Sigmoid colon (tissue), 7 donors: ENCODE results near the gene PARVB. TPM values are rescaled to one million over a fixed set of nuclear protein-coding genes. Genes with fewer than 3 reads are reported as not detected.

ENCODE experiments used
- DNase-seq: peaks from one replicate; pipeline ENCODE4 v3.0.0-alpha.2; 2019
- H3K27ac ChIP-seq, 4 donors: fragments of 200-600 bp; sonication (generic); one replicate each; pipeline ENCODE4 v1.5.1; 2016 to 2019; ENCODE audit warnings: mild to moderate bottlenecking in 1 of 4
- H3K27me3 ChIP-seq, 3 donors: fragments of 200-600 bp; sonication (generic); one replicate each; pipeline ENCODE4 v1.5.1; 2019; ENCODE audit warnings: mild to moderate bottlenecking in 1 of 3
- H3K36me3 ChIP-seq, 4 donors: fragments of 200-600 bp; sonication (generic); one replicate each; pipeline ENCODE4 v1.5.1; 2016 to 2019
- H3K4me1 ChIP-seq, 4 donors: fragments of 200-600 bp; sonication (generic); one replicate each; pipeline ENCODE4 v1.5.1; 2017 to 2019
- H3K4me3 ChIP-seq, 4 donors: fragments of 200-600 bp; sonication (generic); one replicate each; pipeline ENCODE4 v1.5.1; 2017 to 2019; ENCODE audit warnings: mild to moderate bottlenecking in 2 of 4, moderate library complexity in 1 of 4
- H3K9me3 ChIP-seq, 4 donors: fragments of 200-600 bp in 3 of 4; sonication (generic) in 3 of 4; one replicate each; pipeline versions ENCODE4 v1.5.1 to v1.6.1; 2013 to 2019
- EP300 ChIP-seq, 4 donors: sonication (generic); formaldehyde crosslinking; IDR thresholded peaks; one replicate each; pipeline ENCODE4 v1.6.1; 2017; ENCODE audit warnings: antibody characterized with exemption in 4 of 4
- POLR2A ChIP-seq, 2 donors: fragments of 450-650 bp; IDR thresholded peaks; one replicate each; pipeline ENCODE4 v1.6.1; 2016; ENCODE audit warnings: antibody characterized with exemption in 2 of 2, mild to moderate bottlenecking in 2 of 2, moderate library complexity in 2 of 2
- POLR2AphosphoS5 ChIP-seq, 4 donors: sonication (generic); formaldehyde crosslinking; IDR thresholded peaks; one replicate each; pipeline ENCODE4 v1.6.1; 2017; ENCODE audit warnings: antibody characterized with exemption in 4 of 4
- WGBS, 2 donors: extraction: QIAGEN DNeasy Blood & Tissue Kit; methylation state at CpG; one replicate each; pipeline ENCODE4 v1.1.7; 2013; 5-methylcytosine and 5-hydroxymethylcytosine counted together
- intact Hi-C: fragments of 100-400 bp; cut with DNase I; formaldehyde crosslinking; loops from one replicate; pipeline ENCODE4 v1.15.1; 2023
- polyA plus RNA-seq, 3 donors: library from polyadenylated mRNA; stranded (reverse); fragments of 200-250 nt; gene quantifications; one replicate each; pipeline ENCODE4 v1.2.3, GENCODE V29; 2013
- total RNA-seq, 4 donors: library from RNA; depleted of rRNA; stranded (reverse); fragments of >200 nt; gene quantifications; one replicate each; pipeline ENCODE4 v1.1.0, GENCODE V29; 2016
- TF ChIP-seq, protein P1 (sequence below), 4 experiments: fragments of 450-650 bp in 3 of 4; fragments of 200-600 bp in 1 of 4; IDR thresholded peaks; one replicate each; pipeline ENCODE4 v1.5.1; 2016 to 2019; ENCODE audit warnings: antibody characterized with exemption in 4 of 4, mild to moderate bottlenecking in 3 of 4, moderate library complexity in 2 of 4
- donor health status: healthy with polysubstance abuse.
- donor health status: Bipolar disorder and iron deficiency.
- donor health status: healthy.

PARVB gene
- total and polyA plus RNA-seq, 7 donors: 6.9 to 21.6 (median 18.9) TPM

- intact Hi-C loops: no loop called here
- peaks cover 0 to 4% (median 2%) of the 10 kb centered on the region in 4 donors for H3K36me3 ChIP-seq
- H3K9me3 ChIP-seq: no peaks in the 10 kb centered on the region
- no peak for DNase-seq
- H3K4me3 ChIP-seq: no peak overlapping the region
- H3K27ac ChIP-seq: no peak overlapping the region
- H3K4me1 ChIP-seq: peaks cover 0 to 33% (median 26%) of the 10 kb centered on the region in 4 donors
- WGBS, 2 donors: 76 to 86% methylated on average over 18 of the region's 18 CpGs
- no peak for TF ChIP-seq POLR2AphosphoS5 (IDR thresholded peaks at IDR 0.05)
- no peaks in the 10 kb centered on the region for H3K27me3 ChIP-seq
Measured at GRCh38 chr22:44163536-44163935, 139.4 kb downstream of the PARVB start.

GRCh38 chr22:44164031-44164430 is 139.9 kb downstream of the PARVB start:
- DNase-seq: no peak
- H3K9me3 ChIP-seq: no peaks in the 10 kb centered on the region
- TF ChIP-seq, protein P1, sequence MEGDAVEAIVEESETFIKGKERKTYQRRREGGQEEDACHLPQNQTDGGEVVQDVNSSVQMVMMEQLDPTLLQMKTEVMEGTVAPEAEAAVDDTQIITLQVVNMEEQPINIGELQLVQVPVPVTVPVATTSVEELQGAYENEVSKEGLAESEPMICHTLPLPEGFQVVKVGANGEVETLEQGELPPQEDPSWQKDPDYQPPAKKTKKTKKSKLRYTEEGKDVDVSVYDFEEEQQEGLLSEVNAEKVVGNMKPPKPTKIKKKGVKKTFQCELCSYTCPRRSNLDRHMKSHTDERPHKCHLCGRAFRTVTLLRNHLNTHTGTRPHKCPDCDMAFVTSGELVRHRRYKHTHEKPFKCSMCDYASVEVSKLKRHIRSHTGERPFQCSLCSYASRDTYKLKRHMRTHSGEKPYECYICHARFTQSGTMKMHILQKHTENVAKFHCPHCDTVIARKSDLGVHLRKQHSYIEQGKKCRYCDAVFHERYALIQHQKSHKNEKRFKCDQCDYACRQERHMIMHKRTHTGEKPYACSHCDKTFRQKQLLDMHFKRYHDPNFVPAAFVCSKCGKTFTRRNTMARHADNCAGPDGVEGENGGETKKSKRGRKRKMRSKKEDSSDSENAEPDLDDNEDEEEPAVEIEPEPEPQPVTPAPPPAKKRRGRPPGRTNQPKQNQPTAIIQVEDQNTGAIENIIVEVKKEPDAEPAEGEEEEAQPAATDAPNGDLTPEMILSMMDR (IDR thresholded peaks at IDR 0.05): no peak
- TF ChIP-seq POLR2AphosphoS5 (IDR thresholded peaks at IDR 0.05) (no peak), EP300 (IDR thresholded peaks at IDR 0.05) (no peak), POLR2A (IDR thresholded peaks at IDR 0.05) (no peak)
- H3K27me3 ChIP-seq: no peaks in the 10 kb centered on the region
- peaks cover 0 to 9% (median 3%) of the 10 kb centered on the region in 4 donors for H3K36me3 ChIP-seq
- peaks cover 0 to 28% (median 21%) of the 10 kb centered on the region in 4 donors for H3K4me1 ChIP-seq
- no peak overlapping the region for H3K4me3 ChIP-seq
- H3K27ac ChIP-seq: no peak overlapping the region
- intact Hi-C loops: no loop called here
- 71 to 87% methylated on average over 11 of the region's 11 CpGs for WGBS, 2 donors

DNA sequence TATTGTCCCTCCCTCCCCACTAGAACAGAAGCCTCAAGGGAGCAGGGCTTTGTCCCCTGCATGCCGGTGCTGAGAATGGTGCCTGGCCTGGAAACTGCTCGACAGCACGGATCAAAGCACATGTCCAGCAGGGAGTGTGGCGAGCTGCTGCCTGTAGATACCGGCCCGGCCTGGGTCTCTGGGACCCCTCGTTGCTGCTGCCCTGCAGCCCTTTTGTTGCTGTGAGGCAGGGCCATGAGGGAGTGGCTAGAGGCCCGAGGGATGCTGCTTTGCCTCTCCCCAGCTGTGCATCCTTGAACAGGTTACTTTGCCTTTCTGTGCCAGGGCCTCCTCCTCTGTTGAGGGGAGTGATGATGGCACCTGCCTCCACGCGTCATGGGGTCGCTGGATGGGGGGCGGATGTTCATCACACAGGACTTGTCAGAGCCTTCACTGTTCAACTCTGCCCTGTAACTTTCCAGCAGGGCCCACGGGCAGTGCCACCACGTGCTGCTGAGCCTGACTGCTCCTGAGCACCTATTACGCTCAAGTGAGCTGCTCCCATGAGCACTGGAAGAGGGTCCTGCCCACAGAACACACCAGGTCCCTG is 141.3 kb downstream of the PARVB start:
- intact Hi-C loops: no loop called here
- H3K9me3 ChIP-seq: no peaks in the 10 kb centered on the region
- DNase-seq: no peak
- H3K4me3 ChIP-seq: no peak overlapping the region
- TF ChIP-seq, protein P1 (IDR thresholded peaks at IDR 0.05): no peak
- TF ChIP-seq EP300 (IDR thresholded peaks at IDR 0.05): no peak
- peaks cover 0 to 15% (median 9%) of the 10 kb centered on the region in 4 donors for H3K4me1 ChIP-seq
- H3K36me3 ChIP-seq: peaks cover 0 to 11% (median 3%) of the 10 kb centered on the region in 4 donors
- H3K27me3 ChIP-seq: no peaks in the 10 kb centered on the region
- no peak overlapping the region for H3K27ac ChIP-seq
- WGBS, 2 donors: 80 to 92% methylated on average over 15 of the region's 15 CpGs

DNA sequence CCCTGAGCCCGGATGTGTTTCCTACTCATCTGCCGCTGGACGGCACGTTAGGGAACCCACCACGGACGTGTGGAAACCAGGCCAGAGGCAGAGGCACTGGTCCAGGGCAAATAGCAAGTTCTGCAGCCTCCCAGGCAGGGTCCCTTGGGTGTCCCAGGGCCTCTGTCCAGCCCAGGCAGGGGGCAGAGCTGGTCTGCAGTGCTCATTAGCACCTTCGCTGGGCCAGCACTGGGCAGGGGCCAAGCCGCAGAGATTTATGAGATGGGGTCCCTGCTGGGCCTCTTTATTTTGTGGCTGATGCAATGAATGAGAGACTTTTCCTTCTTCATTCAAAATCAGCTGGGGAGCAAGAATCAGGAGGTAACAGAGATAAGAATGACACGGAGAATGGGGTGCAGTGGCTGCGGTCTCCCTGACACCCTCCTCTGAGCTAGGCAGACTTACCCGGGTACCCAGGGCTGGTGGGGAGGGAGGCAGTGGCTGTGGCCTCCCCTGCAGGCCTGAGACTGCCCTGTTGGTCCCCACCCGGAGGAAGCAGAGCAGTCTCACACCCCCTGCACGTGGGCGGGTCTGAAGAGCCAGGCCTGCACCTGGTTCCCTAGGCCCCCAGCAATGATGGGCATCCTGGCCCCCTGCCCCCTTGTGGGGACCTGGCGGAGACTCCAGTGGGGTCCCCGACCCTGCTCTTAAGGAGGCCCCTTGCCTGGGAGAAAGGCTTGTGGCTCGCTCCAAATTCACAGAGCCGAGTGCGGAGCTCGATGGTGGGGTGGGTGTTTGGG is 142.6 kb downstream of the PARVB start:
- no peak overlapping the region for H3K27ac ChIP-seq
- H3K4me1 ChIP-seq: peaks cover 0 to 8% (median 4%) of the 10 kb centered on the region in 4 donors
- intact Hi-C loops: no loop called here
- H3K36me3 ChIP-seq: peaks cover 0 to 14% (median 3%) of the 10 kb centered on the region in 4 donors
- H3K27me3 ChIP-seq: no peaks in the 10 kb centered on the region
- 78 to 90% methylated on average over 20 of the region's 20 CpGs for WGBS, 2 donors
- TF ChIP-seq, protein P1 (IDR thresholded peaks at IDR 0.05): no peak
- no peak for TF ChIP-seq EP300 (IDR thresholded peaks at IDR 0.05)
- TF ChIP-seq POLR2AphosphoS5 (IDR thresholded peaks at IDR 0.05): no peak
- TF ChIP-seq POLR2A (IDR thresholded peaks at IDR 0.05): no peak
- no peak overlapping the region for H3K4me3 ChIP-seq
- no peaks in the 10 kb centered on the region for H3K9me3 ChIP-seq
- no peak for DNase-seq

DNA sequence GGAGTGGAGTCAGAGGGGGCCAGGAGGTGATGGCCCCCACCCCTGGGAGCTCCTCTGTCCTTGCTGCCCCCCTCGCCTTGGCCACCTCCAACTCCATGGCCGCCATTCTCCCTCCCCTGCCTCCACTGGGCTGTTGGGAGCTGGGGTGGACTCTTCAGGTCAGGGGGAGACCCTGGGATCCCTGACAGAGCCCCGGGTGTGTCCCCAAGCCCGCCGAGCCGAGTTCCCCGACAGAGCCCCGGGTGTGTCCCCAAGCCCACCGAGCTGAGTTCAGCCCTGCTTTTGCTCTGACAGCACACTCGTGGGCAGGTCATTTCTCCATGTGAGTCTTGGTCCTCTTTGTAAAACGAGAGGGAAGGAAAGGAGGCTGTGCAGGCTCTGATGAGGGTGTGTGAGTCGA is 143.4 kb downstream of the PARVB start:
- H3K36me3 ChIP-seq: peaks cover 0 to 14% (median 3%) of the 10 kb centered on the region in 4 donors
- intact Hi-C loops: no loop called here
- TF ChIP-seq EP300 (IDR thresholded peaks at IDR 0.05): no peak

More for the DNA sequence above, 143.4 kb downstream of the PARVB start:
- Histone ChIP-seq H3K27me3 (no peaks in the 10 kb centered on the region), H3K4me3 (no peak overlapping the region), H3K9me3 (no peaks in the 10 kb centered on the region), H3K27ac (no peak overlapping the region), H3K4me1 (peaks cover 0 to 8% (median 4%) of the 10 kb centered on the region in 4 donors)
- WGBS, 2 donors: 58 to 59% methylated on average over 12 of the region's 12 CpGs
- DNase-seq: no peak
